SK-N-SH treated with all-trans-retinoic acid at 6 μM for 48 hours (cell line): Measurements from ENCODE around the gene MRPS2.

Experiments
- ATAC-seq: fragments of 200-7000 bp; cut with Tn5 transposase; 3 replicates; pipeline ENCODE4 v1.9.1; 2020; ENCODE audit warnings: mild to moderate bottlenecking, moderate library complexity
- ARNTL ChIP-seq: fragments of 450-650 bp; formaldehyde crosslinking; IDR thresholded peaks from 2 replicates; pipeline ENCODE4 v1.5.0; 2020; ENCODE audit warnings: low read depth, mild to moderate bottlenecking, moderate library complexity, borderline replicate concordance
- BACH2 ChIP-seq: fragments of 250-450 bp; sonication (Bioruptor Pico); IDR thresholded peaks from 2 replicates; pipeline ENCODE4 v1.9.0; 2021; ENCODE audit warnings: mild to moderate bottlenecking, borderline replicate concordance
- CSDC2 ChIP-seq: fragments of 250-450 bp; sonication (Bioruptor Pico); IDR thresholded peaks from 2 replicates; pipeline ENCODE4 v1.5.0; 2020; ENCODE audit warnings: mild to moderate bottlenecking, moderate library complexity
- CSRNP3 ChIP-seq: fragments of 250-450 bp; sonication (Bioruptor Pico); IDR thresholded peaks from 2 replicates; pipeline ENCODE4 v1.5.1; 2021; ENCODE audit warnings: mild to moderate bottlenecking, moderate library complexity
- ESRRG ChIP-seq: fragments of 250-450 bp; sonication (Bioruptor Pico); IDR thresholded peaks from 2 replicates; pipeline ENCODE4 v1.6.1; 2021; ENCODE audit warnings: mild to moderate bottlenecking
- GLIS3 ChIP-seq: fragments of 250-450 bp; sonication (Bioruptor Pico); IDR thresholded peaks from 2 replicates; pipeline ENCODE4 v1.5.0; 2020; ENCODE audit warnings: mild to moderate bottlenecking, moderate library complexity
- ISL1 ChIP-seq: fragments of 250-450 bp; sonication (Bioruptor Pico); IDR thresholded peaks from 2 replicates; pipeline ENCODE4 v2.1.2; 2022; ENCODE audit warnings: mild to moderate bottlenecking, moderate library complexity
- OSR1 ChIP-seq: fragments of 250-450 bp; sonication (Bioruptor Pico); IDR thresholded peaks from 2 replicates; pipeline ENCODE4 v1.8.0; 2022; ENCODE audit warnings: moderate library complexity, mild to moderate bottlenecking, inconsistent platforms
- RARB ChIP-seq: fragments of 250-450 bp; sonication (Bioruptor Pico); IDR thresholded peaks from 2 replicates; pipeline ENCODE4 v1.8.0; 2021; ENCODE audit warnings: mild to moderate bottlenecking, moderate library complexity
- SNAI2 ChIP-seq: fragments of 250-450 bp; sonication (Bioruptor Pico); IDR thresholded peaks from 2 replicates; pipeline ENCODE4 v1.5.0; 2020; ENCODE audit warnings: mild to moderate bottlenecking, moderate library complexity
- TCF4 ChIP-seq: fragments of 250-450 bp; sonication (Bioruptor Pico); IDR thresholded peaks from 2 replicates; pipeline ENCODE4 v1.8.0; 2021; ENCODE audit warnings: mild to moderate bottlenecking, moderate library complexity, borderline replicate concordance
- ZC3H10 ChIP-seq: fragments of 250-450 bp; sonication (Bioruptor Pico); IDR thresholded peaks from 2 replicates; pipeline ENCODE4 v1.5.1; 2021; ENCODE audit warnings: mild to moderate bottlenecking, moderate library complexity
- ZFP3 ChIP-seq: fragments of 250-450 bp; sonication (Bioruptor Pico); IDR thresholded peaks from 2 replicates; pipeline ENCODE4 v1.5.0; 2020; ENCODE audit warnings: mild to moderate bottlenecking, moderate library complexity
- ZFP30 ChIP-seq: fragments of 450-650 bp; formaldehyde crosslinking; IDR thresholded peaks from 2 replicates; pipeline ENCODE4 v1.5.0; 2022; ENCODE audit warnings: mild to moderate bottlenecking, moderate library complexity
- ZNF70 ChIP-seq: fragments of 450-650 bp; formaldehyde crosslinking; IDR thresholded peaks from 2 replicates; pipeline ENCODE4 v1.5.0; 2020; ENCODE audit warnings: mild to moderate bottlenecking, moderate library complexity
- ZNF8 ChIP-seq: fragments of 450-650 bp; formaldehyde crosslinking; IDR thresholded peaks from 2 replicates; pipeline ENCODE4 v1.5.0; 2020; ENCODE audit warnings: mild to moderate bottlenecking, moderate library complexity
- TF ChIP-seq, protein P1 (sequence below): fragments of 250-450 bp; sonication (Bioruptor Pico); IDR thresholded peaks from 2 replicates; pipeline ENCODE4 v1.5.1; 2020; ENCODE audit warnings: low read depth, mild to moderate bottlenecking, moderate library complexity

The MRPS2 gene

GRCh38 chr9:135551031-135551430 lies 50.5 kb downstream of the MRPS2 start:
- no peak for TF ChIP-seq BACH2
- TF ChIP-seq GLIS3 (CRISPR knock-in tag): no peak
- no peak for TF ChIP-seq ZNF70 (CRISPR knock-in tag)

GRCh38 chr9:135551456-135551855 lies 51.0 kb downstream of the MRPS2 start:
- no peak for TF ChIP-seq ISL1 (CRISPR knock-in tag)
- ATAC-seq: no peak

More at GRCh38 chr9:135551031-135551430, 50.5 kb downstream of the MRPS2 start:
- ATAC-seq: no peak

- no peak for ATAC-seq
- no peak for TF ChIP-seq ZFP30
- TF ChIP-seq, all 23 proteins: peak for 0
Measured at GRCh38 chr9:135552021-135552697, 51.7 kb downstream of the MRPS2 start.

- no peak for ATAC-seq
- TF ChIP-seq OSR1 (CRISPR knock-in tag): no peak
- no peak for TF ChIP-seq SNAI2 (CRISPR knock-in tag)
- TF ChIP-seq RARB: no peak
- TF ChIP-seq CSDC2: no peak
- TF ChIP-seq ZNF8 (CRISPR knock-in tag): no peak
- TF ChIP-seq ARNTL (CRISPR knock-in tag): no peak
- TF ChIP-seq, protein P1, sequence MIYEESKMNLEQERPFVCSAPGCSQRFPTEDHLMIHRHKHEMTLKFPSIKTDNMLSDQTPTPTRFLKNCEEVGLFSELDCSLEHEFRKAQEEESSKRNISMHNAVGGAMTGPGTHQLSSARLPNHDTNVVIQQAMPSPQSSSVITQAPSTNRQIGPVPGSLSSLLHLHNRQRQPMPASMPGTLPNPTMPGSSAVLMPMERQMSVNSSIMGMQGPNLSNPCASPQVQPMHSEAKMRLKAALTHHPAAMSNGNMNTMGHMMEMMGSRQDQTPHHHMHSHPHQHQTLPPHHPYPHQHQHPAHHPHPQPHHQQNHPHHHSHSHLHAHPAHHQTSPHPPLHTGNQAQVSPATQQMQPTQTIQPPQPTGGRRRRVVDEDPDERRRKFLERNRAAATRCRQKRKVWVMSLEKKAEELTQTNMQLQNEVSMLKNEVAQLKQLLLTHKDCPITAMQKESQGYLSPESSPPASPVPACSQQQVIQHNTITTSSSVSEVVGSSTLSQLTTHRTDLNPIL (CRISPR knock-in tag): no peak
- no peak for TF ChIP-seq GLIS3 (CRISPR knock-in tag)
- TF ChIP-seq ESRRG (CRISPR knock-in tag): no peak
- no peak for TF ChIP-seq TCF4 (CRISPR knock-in tag)
- TF ChIP-seq CSRNP3: no peak
- TF ChIP-seq ZC3H10 (CRISPR knock-in tag): no peak
- TF ChIP-seq ISL1 (CRISPR knock-in tag): no peak
- no peak for TF ChIP-seq ZNF70 (CRISPR knock-in tag)
- no peak for TF ChIP-seq ZFP30
- no peak for TF ChIP-seq ZFP3 (CRISPR knock-in tag)
Measured at GRCh38 chr9:135552698-135553171, 52.3 kb downstream of the MRPS2 start.
